IMR-90 (cell line): ENCODE results near the gene TMEM238. TPM values are rescaled to one million over a fixed set of nuclear protein-coding genes. Genes with fewer than 3 reads are reported as not detected.

Source experiments
- ATAC-seq: fragments of 200-7000 bp; cut with Tn5 transposase; 2 replicates; pipeline ENCODE4 v1.9.1; 2020; ENCODE audit warnings: low read depth, mild to moderate bottlenecking, moderate library complexity
- BruUV-seq: library from RNA; stranded (reverse); fragments of 400-500 nt; replicated peaks from 2 replicates; lab custom pipeline; 2021; lab: Mats Ljungman, UMichigan
- CTCF ChIA-PET: fragments of 300-600 bp; formaldehyde crosslinking; extraction: SDS; loops from one replicate; lab custom pipeline; 2021; ENCODE audit warnings: antibody characterized with exemption; lab: Yijun Ruan, JAX
- POLR2A ChIA-PET: fragments of 300-600 bp; sonication (Branson Sonifier 250); formaldehyde crosslinking; loops from one replicate; lab custom pipeline; 2022; ENCODE audit warnings: antibody characterized with exemption; ENCODE audit not compliant: unreplicated experiment; lab: Charles Lee
- DNase-seq: peaks from one replicate; pipeline ENCODE4 v3.0.0; 2013
- H2AFZ ChIP-seq: replicated peaks from 2 replicates; pipeline ENCODE3; 2013; ENCODE audit warnings: low read length, mild to moderate bottlenecking; ENCODE audit not compliant: poor library complexity
- H2AK5ac ChIP-seq: 2 replicates; pipeline ENCODE4 v1.6.1; 2013; ENCODE audit warnings: low read depth, low read length, inconsistent platforms
- H2AK9ac ChIP-seq: replicated peaks from 2 replicates; pipeline ENCODE3; 2013; ENCODE audit warnings: mild to moderate bottlenecking, low read depth, low read length, moderate library complexity; ENCODE audit not compliant: poor library complexity
- H2BK120ac ChIP-seq: 2 replicates; pipeline ENCODE4 v1.6.1; 2013; ENCODE audit warnings: low read depth, low read length, inconsistent platforms
- H2BK15ac ChIP-seq: 3 replicates; pipeline ENCODE4 v1.6.1; 2013; ENCODE audit warnings: low read depth, low read length, inconsistent platforms
- H2BK20ac ChIP-seq: 2 replicates; pipeline ENCODE4 v1.6.1; 2013; ENCODE audit warnings: low read depth, mild to moderate bottlenecking, inconsistent platforms, low read length, moderate library complexity
- H2BK5ac ChIP-seq: 2 replicates; pipeline ENCODE4 v1.6.1; 2013; ENCODE audit warnings: mild to moderate bottlenecking, low read depth, low read length, inconsistent platforms; ENCODE audit not compliant: poor library complexity, severe bottlenecking
- H3K14ac ChIP-seq: replicated peaks from 2 replicates; pipeline ENCODE4 v1.6.1; 2013; ENCODE audit warnings: low read depth, low read length, inconsistent platforms
- H3K18ac ChIP-seq: 2 replicates; pipeline ENCODE4 v1.6.1; 2013; ENCODE audit warnings: low read depth, low read length, control low read depth
- H3K23ac ChIP-seq: 2 replicates; pipeline ENCODE4 v1.6.1; 2013; ENCODE audit warnings: low read depth, low read length, inconsistent platforms
- H3K27ac ChIP-seq: 2 replicates; pipeline ENCODE4 v1.5.1; 2013; ENCODE audit warnings: mild to moderate bottlenecking, control low read depth, low read length; ENCODE audit not compliant: insufficient read depth
- H3K27me3 ChIP-seq: 2 replicates; pipeline ENCODE4 v1.6.1; 2013; ENCODE audit warnings: low read length; ENCODE audit not compliant: control insufficient read depth, insufficient read depth
- H3K36me3 ChIP-seq: 2 replicates; pipeline ENCODE4 v1.6.1; 2013; ENCODE audit warnings: low read length, mixed read lengths; ENCODE audit not compliant: control insufficient read depth, insufficient read depth
- H3K4ac ChIP-seq: 2 replicates; pipeline ENCODE4 v1.6.1; 2013; ENCODE audit warnings: low read depth, low read length, inconsistent platforms
- H3K4me1 ChIP-seq: 2 replicates; pipeline ENCODE4 v1.6.1; 2013; ENCODE audit warnings: low read length, mixed read lengths; ENCODE audit not compliant: control insufficient read depth, insufficient read depth
- H3K4me2 ChIP-seq: 2 replicates; pipeline ENCODE4 v1.6.1; 2013; ENCODE audit warnings: low read depth, mild to moderate bottlenecking, control low read depth, low read length, moderate library complexity
- H3K4me3 ChIP-seq: 2 replicates; pipeline ENCODE4 v1.5.1; 2013; ENCODE audit warnings: low read depth, mild to moderate bottlenecking, control low read depth, low read length, moderate library complexity; ENCODE audit not compliant: insufficient read depth
- H3K56ac ChIP-seq: 2 replicates; pipeline ENCODE4 v1.6.1; 2013; ENCODE audit warnings: low read length, inconsistent platforms; ENCODE audit not compliant: insufficient read depth; ENCODE audit errors: extremely low read depth
- H3K79me1 ChIP-seq, 2 experiments: 2 replicates each; pipeline ENCODE4 v1.6.1; 2013; ENCODE audit warnings: low read length in 2 of 2, inconsistent platforms in 1 of 2, low read depth in 1 of 2
- H3K9ac ChIP-seq: 2 replicates; pipeline ENCODE4 v1.6.1; 2013; ENCODE audit warnings: low read depth, low read length, control low read depth
- H3K9me1 ChIP-seq: 2 replicates; pipeline ENCODE4 v1.6.1; 2013; ENCODE audit warnings: low read length, inconsistent platforms; ENCODE audit not compliant: insufficient read depth
- H3K9me3 ChIP-seq: 2 replicates; pipeline ENCODE4 v1.6.1; 2013; ENCODE audit warnings: low read length; ENCODE audit not compliant: control insufficient read depth, insufficient read depth
- H4K20me1 ChIP-seq: 2 replicates; pipeline ENCODE4 v1.6.1; 2013; ENCODE audit warnings: low read length, inconsistent platforms; ENCODE audit not compliant: insufficient read depth
- H4K5ac ChIP-seq: 2 replicates; pipeline ENCODE4 v1.6.1; 2013; ENCODE audit warnings: mild to moderate bottlenecking, low read depth, low read length, control low read depth
- H4K8ac ChIP-seq, 2 experiments: 2 replicates each; pipeline ENCODE4 v1.6.1; 2013; ENCODE audit warnings: low read depth in 2 of 2, low read length in 2 of 2, control low read depth in 1 of 2, inconsistent platforms in 1 of 2
- H4K91ac ChIP-seq: 2 replicates; pipeline ENCODE4 v1.6.1; 2013; ENCODE audit warnings: low read depth, low read length, inconsistent platforms; ENCODE audit not compliant: insufficient read depth
- POLR2A ChIP-seq: IDR thresholded peaks from 2 replicates; pipeline ENCODE4 v1.6.1; 2012; ENCODE audit warnings: mild to moderate bottlenecking, low read depth, low read length
- RAD21 ChIP-seq: IDR thresholded peaks from 2 replicates; pipeline ENCODE4 v1.6.1; 2012; ENCODE audit warnings: low read length, improper control_type of control experiment
- WGBS, 2 experiments: methylation state at CpG; one replicate each; pipeline versions ENCODE4 v1.1.5 to v1.1.7; 2013; ENCODE audit warnings: missing lambda C conversion rate in 2 of 2; ENCODE audit not compliant: insufficient read length in 1 of 2; ENCODE audit errors: extremely low coverage in 2 of 2; 5-methylcytosine and 5-hydroxymethylcytosine counted together
- dilution Hi-C: fragments of 300-500 bp; cut with HindIII; formaldehyde crosslinking; loops from one replicate; pipeline ENCODE4 v1.14.3; 2018; ENCODE audit warnings: low sequenced_read_pairs; ENCODE audit not compliant: unreplicated experiment
- in situ Hi-C: fragments of 300-500 bp; cut with MboI; formaldehyde crosslinking; loops from 3 replicates; pipeline ENCODE4 v1.14.3; 2019; ENCODE audit warnings: low sequenced_read_pairs, inconsistent platforms, mixed read lengths
- intact Hi-C: fragments of 100-400 bp; cut with micrococcal nuclease; formaldehyde crosslinking; loops from 2 replicates; pipeline ENCODE4 v1.10.0; 2022
- polyA plus RNA-seq, 3 experiments: library from polyadenylated mRNA; depleted of rRNA; stranded (reverse); fragments of >200 nt; gene quantifications; 2 replicates each; pipeline ENCODE4 v1.2.3, GENCODE V29; 2012; ENCODE audit warnings: low replicate concordance in 1 of 3
- total RNA-seq: library from RNA; depleted of rRNA; stranded (reverse); fragments of >200 nt; gene quantifications from 2 replicates; pipeline ENCODE4 v1.2.3, GENCODE V29; 2012

TMEM238 gene
- total and polyA plus RNA-seq, 2 of the 4 experiments (the other 2 are of a cell fraction) = not detected

DNA sequence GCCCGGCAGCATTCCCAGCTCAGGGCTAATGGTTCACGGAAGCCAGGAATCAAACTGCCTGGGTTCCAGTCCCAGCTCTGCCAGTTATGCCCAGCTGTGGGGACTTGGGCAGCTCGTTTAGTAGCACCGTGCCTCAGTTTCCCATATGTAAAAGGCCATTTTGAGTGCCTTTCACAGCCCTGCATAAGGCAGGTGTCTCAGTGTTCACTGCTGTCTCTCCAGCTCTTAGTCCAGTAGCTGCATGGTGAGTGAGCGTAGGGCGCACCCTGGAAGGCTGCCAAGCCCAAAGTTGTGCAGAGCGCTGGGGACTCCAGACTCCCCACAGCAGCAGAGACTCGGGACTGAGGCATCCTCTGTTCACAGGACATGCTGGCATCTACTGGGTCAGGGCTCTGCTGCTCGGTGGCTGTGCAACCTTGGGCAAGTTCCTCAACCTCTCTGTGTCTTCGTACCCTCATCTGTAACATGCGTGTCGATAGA lies 7.1 kb upstream of the TMEM238 start:
- Histone ChIP-seq H3K9me1 (peaks cover 31% of the 10 kb centered on the region), H2BK120ac (no peak overlapping the region), H2AK9ac (no peak overlapping the region), H3K4me3 (no peak overlapping the region), H3K14ac (no peak overlapping the region), H4K91ac (no peak overlapping the region), H4K5ac (no peak overlapping the region), H2AFZ (no peak overlapping the region), H3K79me1 (peaks cover 19 to 63% of the 10 kb centered on the region in 2 experiments), H3K56ac (no peak overlapping the region), H3K9ac (no peak overlapping the region), H3K4me2 (no peak overlapping the region), H3K9me3 (no peaks in the 10 kb centered on the region), H2BK5ac (peak overlapping the region; percentile 52), H3K4ac (0 out of 2 replicates have a peak overlapping the region, but pooled peaks have one; percentile 6), H3K36me3 (peaks cover 48% of the 10 kb centered on the region), H2BK15ac (no peak overlapping the region), H3K27me3 (no peaks in the 10 kb centered on the region), H2BK20ac (no peak overlapping the region), H2AK5ac (0 out of 2 replicates have a peak overlapping the region, but pooled peaks have one; percentile 18), H4K8ac (peak overlapping the region in 1 of 2 experiments; percentile 21; a peak in 1 of 4 replicates), H3K23ac (peak overlapping the region; percentile 73; the same call in 1 of the 2 replicates), H3K18ac (no peak overlapping the region), H4K20me1 (peaks cover 70% of the 10 kb centered on the region), H3K4me1 (peaks cover 36% of the 10 kb centered on the region), H3K27ac (no peak overlapping the region)
- ChIA-PET CTCF (interaction anchor here (0.6 kb wide), 1 partner anchor 31 kb away, joined by 3 read pairs; no protein-coding TSS in a partner anchor), POLR2A (interaction anchor here (0.5 kb wide), 1 partner anchor 23 kb away, joined by 3 read pairs; no protein-coding TSS in a partner anchor)
- ATAC-seq (peak; percentile 8), DNase-seq (no peak)
- WGBS, 2 experiments = 81% methylated on average over 4 of the region's 12 CpGs; no CpG with 5 or more reads in 1 of the 2 experiments
- dilution Hi-C loops = no loop called here
- in situ Hi-C loops = no loop called here
- BruUV-seq = no TSS peak
- intact Hi-C loops = no loop called here
- TF ChIP-seq RAD21 = no peak
- peak; percentile 72 for TF ChIP-seq POLR2A
